ENCODE results near the gene CLDN6. TPM values are rescaled to one million over a fixed set of nuclear protein-coding genes. Genes with fewer than 3 reads are reported as not detected.

CLDN6 gene
- total and polyA plus RNA-seq, 4 experiments from 2014 or later, result not detected

GRCh38 chr16:2985893-2986355 lies 32.1 kb downstream of the CLDN6 start:
- H3K27ac Mint-ChIP-seq, result no peak overlapping the region
- no peak overlapping the region for H3K27ac ChIP-seq (ENCODE audit: low read depth, low read length)
- no peaks in the 10 kb centered on the region for H3K27me3 Mint-ChIP-seq
- intact Hi-C loops (cut with micrococcal nuclease), result no loop called here
- peaks cover 0 to 1% of the 10 kb centered on the region in 2 donors for H3K36me3 Mint-ChIP-seq
- POLR2A ChIA-PET (ENCODE audit: partially characterized antibody), result no interaction called here
- no peak for DNase-seq
- peaks cover 6% of the 10 kb centered on the region for H3K4me1 ChIP-seq (ENCODE audit: insufficient read depth, low read length)
- no peak overlapping the region for H3K4me3 Mint-ChIP-seq
- H3K36me3 ChIP-seq (ENCODE audit: insufficient read depth, low read length), result no peaks in the 10 kb centered on the region
- peaks cover 0 to 14% (median 6%) of the 10 kb centered on the region in 4 donors for H3K4me1 Mint-ChIP-seq
- CTCF ChIA-PET (ENCODE audit: partially characterized antibody), result interaction anchor here (1.3 kb wide), 1 partner anchor 42 kb away, joined by 5 read pairs; no protein-coding TSS in a partner anchor
- no peaks in the 10 kb centered on the region for H3K9me3 Mint-ChIP-seq
- H3K27me3 ChIP-seq (ENCODE audit: insufficient read depth, low read length), result no peaks in the 10 kb centered on the region
- no peak overlapping the region for H3K4me3 ChIP-seq (ENCODE audit: low read length in 2 of 2)
- no peaks in the 10 kb centered on the region for H3K9me3 ChIP-seq (ENCODE audit: control insufficient read depth in 1 of 2, low read length in 2 of 2)

GRCh38 chr16:2985462-2985861 lies 32.5 kb downstream of the CLDN6 start:
- Mint-ChIP-seq H3K27me3 (no peaks in the 10 kb centered on the region), H3K36me3 (peaks cover 0 to 1% of the 10 kb centered on the region in 2 donors), H3K4me1 (peaks cover 0 to 14% (median 6%) of the 10 kb centered on the region in 4 donors), H3K27ac (no peak overlapping the region), H3K4me3 (no peak overlapping the region), H3K9me3 (no peaks in the 10 kb centered on the region)
- intact Hi-C loops (cut with micrococcal nuclease), result no loop called here
- ChIA-PET CTCF (ENCODE audit: partially characterized antibody) (interaction anchor here (1.3 kb wide), 1 partner anchor 42 kb away, joined by 5 read pairs; no protein-coding TSS in a partner anchor), POLR2A (ENCODE audit: partially characterized antibody) (no interaction called here)
- no peak for DNase-seq
- H3K4me3 ChIP-seq (ENCODE audit: low read length in 2 of 2), result no peak overlapping the region
- no peaks in the 10 kb centered on the region for H3K36me3 ChIP-seq (ENCODE audit: insufficient read depth, low read length)
- no peaks in the 10 kb centered on the region for H3K9me3 ChIP-seq (ENCODE audit: control insufficient read depth in 1 of 2, low read length in 2 of 2)
- peaks cover 8% of the 10 kb centered on the region for H3K4me1 ChIP-seq (ENCODE audit: insufficient read depth, low read length)
- H3K27me3 ChIP-seq (ENCODE audit: insufficient read depth, low read length), result no peaks in the 10 kb centered on the region
- H3K27ac ChIP-seq (ENCODE audit: low read depth, low read length), result no peak overlapping the region

- Histone ChIP-seq H3K9me3 (ENCODE audit: control insufficient read depth in 1 of 2, low read length in 2 of 2) (no peaks in the 10 kb centered on the region), H3K27ac (ENCODE audit: low read depth, low read length) (no peak overlapping the region), H3K36me3 (ENCODE audit: insufficient read depth, low read length) (no peaks in the 10 kb centered on the region), H3K27me3 (ENCODE audit: insufficient read depth, low read length) (no peaks in the 10 kb centered on the region), H3K4me3 (ENCODE audit: low read length in 2 of 2) (no peak overlapping the region), H3K4me1 (ENCODE audit: insufficient read depth, low read length) (peaks cover 16% of the 10 kb centered on the region)
- H3K27ac Mint-ChIP-seq, result no peak overlapping the region
- no peaks in the 10 kb centered on the region for H3K9me3 Mint-ChIP-seq
- no peaks in the 10 kb centered on the region for H3K27me3 Mint-ChIP-seq
- CTCF ChIA-PET (ENCODE audit: partially characterized antibody), result interaction anchor here (1.0 to 1.4 kb wide), 2 partner anchors 22 to 45 kb away, joined by 3 read pairs; no protein-coding TSS in a partner anchor
- H3K36me3 Mint-ChIP-seq, result peaks cover 0 to 1% of the 10 kb centered on the region in 2 donors
- H3K4me3 Mint-ChIP-seq, result peak overlapping the region in 2 of 8 donors; percentile 20 to 51
- peak in 3 of 5 donors; percentile 48 to 55 (median 48) for DNase-seq
- POLR2A ChIA-PET (ENCODE audit: partially characterized antibody), result interaction anchor here (5.4 kb wide), 1 partner anchor 16 kb away, joined by 49 read pairs; the partner anchor contains the start of genes KREMEN2 and PAQR4
- peaks cover 0 to 14% (median 6%) of the 10 kb centered on the region in 4 donors for H3K4me1 Mint-ChIP-seq
- intact Hi-C loops (cut with micrococcal nuclease), result loop anchor here (1.0 kb wide), 1 partner anchor 22 kb away; no protein-coding TSS in a partner anchor
These were observed 34.3 kb downstream of the CLDN6 start for GRCh38 chr16:2983706-2984136.

- POLR2A ChIA-PET (ENCODE audit: partially characterized antibody), result interaction anchor here (5.4 kb wide), 1 partner anchor 15 kb away, joined by 49 read pairs; the partner anchor contains the start of genes KREMEN2 and PAQR4
- no peak overlapping the region for H3K4me3 ChIP-seq (ENCODE audit: low read length in 2 of 2)
- H3K9me3 ChIP-seq (ENCODE audit: control insufficient read depth in 1 of 2, low read length in 2 of 2), result no peaks in the 10 kb centered on the region
- no peak overlapping the region for H3K27ac ChIP-seq (ENCODE audit: low read depth, low read length)
- H3K4me1 Mint-ChIP-seq, result peaks cover 0 to 14% (median 6%) of the 10 kb centered on the region in 4 donors
- CTCF ChIA-PET (ENCODE audit: partially characterized antibody), result interaction anchor here (0.7 to 1.4 kb wide), 7 partner anchors 17 to 302 kb away, joined by 3 read pairs; partner anchors contain the start of gene FLYWCH1
- H3K4me1 ChIP-seq (ENCODE audit: insufficient read depth, low read length), result peaks cover 16% of the 10 kb centered on the region
- H3K27me3 Mint-ChIP-seq, result peaks cover 0 to 2% of the 10 kb centered on the region in 2 donors
- no peaks in the 10 kb centered on the region for H3K9me3 Mint-ChIP-seq
- no peaks in the 10 kb centered on the region for H3K36me3 ChIP-seq (ENCODE audit: insufficient read depth, low read length)
- H3K27me3 ChIP-seq (ENCODE audit: insufficient read depth, low read length), result no peaks in the 10 kb centered on the region
- peaks cover 0 to 1% of the 10 kb centered on the region in 2 donors for H3K36me3 Mint-ChIP-seq
- DNase-seq, result no peak
- peak overlapping the region in 1 of 8 donors; percentile 27 for H3K4me3 Mint-ChIP-seq
- peak overlapping the region in 2 of 7 donors; percentile 12 to 58 for H3K27ac Mint-ChIP-seq
- intact Hi-C loops (cut with micrococcal nuclease), result no loop called here
These were observed 35.6 kb downstream of the CLDN6 start for GRCh38 chr16:2982402-2982801.

- intact Hi-C loops (cut with micrococcal nuclease), result no loop called here
- H3K27me3 Mint-ChIP-seq, result peaks cover 2% of the 10 kb centered on the region in 2 donors
These were observed 36.1 kb downstream of the CLDN6 start for GRCh38 chr16:2981899-2982250.

GRCh38 chr16:2981177-2981898 lies 36.6 kb downstream of the CLDN6 start:
- no peaks in the 10 kb centered on the region for H3K27me3 ChIP-seq (ENCODE audit: insufficient read depth, low read length)
- no peak overlapping the region for H3K27ac ChIP-seq (ENCODE audit: low read depth, low read length)
- H3K36me3 Mint-ChIP-seq, result peaks cover 0 to 1% of the 10 kb centered on the region in 2 donors
- H3K4me3 ChIP-seq (ENCODE audit: low read length in 2 of 2), result peak overlapping the region in 1 of 2 donors; percentile 73
- H3K4me1 ChIP-seq (ENCODE audit: insufficient read depth, low read length), result peaks cover 16% of the 10 kb centered on the region
- ChIA-PET POLR2A (ENCODE audit: partially characterized antibody) (interaction anchor here (0.6 to 5.4 kb wide), 7 partner anchors 14 to 148 kb away, joined by 3 to 49 read pairs (median 5); partner anchors contain the start of genes FLYWCH1, FLYWCH2, KREMEN2 and PAQR4), CTCF (ENCODE audit: partially characterized antibody) (interaction anchor here (0.8 to 1.2 kb wide), 4 partner anchors 9 to 96 kb away, joined by 3 to 4 read pairs (median 3); no protein-coding TSS in a partner anchor)
- intact Hi-C loops (cut with micrococcal nuclease), result no loop called here
- no peak for DNase-seq
- peak overlapping the region; percentile 79 to 87 (median 84) for H3K4me3 Mint-ChIP-seq
- no peaks in the 10 kb centered on the region for H3K9me3 ChIP-seq (ENCODE audit: control insufficient read depth in 1 of 2, low read length in 2 of 2)
- peak overlapping the region in 5 of 7 donors; percentile 55 to 89 (median 68) for H3K27ac Mint-ChIP-seq
- no peaks in the 10 kb centered on the region for H3K36me3 ChIP-seq (ENCODE audit: insufficient read depth, low read length)
- peaks cover 0 to 14% (median 6%) of the 10 kb centered on the region in 4 donors for H3K4me1 Mint-ChIP-seq
- no peaks in the 10 kb centered on the region for H3K9me3 Mint-ChIP-seq
- peaks cover 2% of the 10 kb centered on the region in 2 donors for H3K27me3 Mint-ChIP-seq

More at GRCh38 chr16:2981899-2982250, 36.1 kb downstream of the CLDN6 start:
- no peak overlapping the region for H3K27ac ChIP-seq (ENCODE audit: low read depth, low read length)
- CTCF ChIA-PET (ENCODE audit: partially characterized antibody), result interaction anchor here (0.9 to 1.2 kb wide), 3 partner anchors 20 to 96 kb away, joined by 3 to 4 read pairs (median 3); partner anchors contain the start of gene FLYWCH1
- H3K36me3 Mint-ChIP-seq, result peaks cover 0 to 1% of the 10 kb centered on the region in 2 donors
- DNase-seq, result no peak
- no peak overlapping the region for H3K4me3 ChIP-seq (ENCODE audit: low read length in 2 of 2)
- H3K4me3 Mint-ChIP-seq, result peak overlapping the region; percentile 79 to 87 (median 84)
- POLR2A ChIA-PET (ENCODE audit: partially characterized antibody), result interaction anchor here (5.4 kb wide), 1 partner anchor 14 kb away, joined by 49 read pairs; the partner anchor contains the start of genes KREMEN2 and PAQR4
- H3K27me3 ChIP-seq (ENCODE audit: insufficient read depth, low read length), result no peaks in the 10 kb centered on the region
- no peaks in the 10 kb centered on the region for H3K9me3 ChIP-seq (ENCODE audit: control insufficient read depth in 1 of 2, low read length in 2 of 2)
- H3K27ac Mint-ChIP-seq, result peak overlapping the region in 3 of 7 donors; percentile 58 to 69 (median 68)
- H3K4me1 Mint-ChIP-seq, result peaks cover 0 to 14% (median 6%) of the 10 kb centered on the region in 4 donors
- H3K9me3 Mint-ChIP-seq, result no peaks in the 10 kb centered on the region
- peaks cover 16% of the 10 kb centered on the region for H3K4me1 ChIP-seq (ENCODE audit: insufficient read depth, low read length)
- H3K36me3 ChIP-seq (ENCODE audit: insufficient read depth, low read length), result no peaks in the 10 kb centered on the region
